ENCODE data around the gene RAB20.

The RAB20 gene

DNA sequence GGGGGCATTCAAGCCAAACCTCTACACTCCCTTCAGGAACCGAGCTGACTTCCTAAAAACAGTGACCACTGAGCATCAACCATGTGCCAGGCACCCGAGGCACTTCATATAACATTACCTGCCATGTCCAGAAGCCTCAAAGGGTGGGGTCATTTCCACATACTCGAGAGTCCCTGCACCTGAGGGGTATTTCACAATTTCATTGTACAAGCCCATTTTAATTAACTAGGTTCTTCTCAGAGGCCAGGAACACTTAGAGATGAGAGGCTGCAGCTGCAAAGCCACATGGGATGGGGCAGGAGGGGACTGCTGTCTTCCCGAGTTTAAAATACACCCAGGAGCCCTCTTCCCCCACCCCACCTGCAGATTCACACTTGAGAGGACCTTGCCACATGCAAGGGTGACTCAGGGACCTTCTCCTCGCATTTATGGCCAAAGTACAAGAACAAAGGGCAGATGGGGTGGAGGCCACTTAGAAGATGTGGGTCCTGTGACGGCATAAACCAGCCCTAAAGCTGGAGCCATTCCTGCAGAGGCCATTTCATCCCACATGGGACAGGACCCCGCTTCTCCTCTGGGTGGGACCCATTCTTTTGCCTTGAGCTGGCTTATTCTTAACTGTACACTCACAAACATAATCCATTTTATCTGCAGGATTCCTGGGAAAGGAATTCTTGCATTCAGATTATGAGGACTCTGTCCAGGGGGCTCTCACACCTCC, 43.9 kb downstream of the RAB20 start:
- no peak for DNase-seq (ENCODE audit: extremely low spot score)
- TF ChIP-seq HDGF (IDR thresholded peaks at IDR 0.05; ENCODE audit: borderline replicate concordance) (no peak), ARNT (IDR thresholded peaks at IDR 0.05) (no peak), BHLHE40 (IDR thresholded peaks at IDR 0.05; ENCODE audit: borderline replicate concordance) (no peak), ZNF384 (IDR thresholded peaks at IDR 0.05) (no peak), FOXK2 (IDR thresholded peaks at IDR 0.05) (no peak), FOXA1 (IDR thresholded peaks at IDR 0.05) (no peak), SP1 (IDR thresholded peaks at IDR 0.05) (no peak), NFRKB (IDR thresholded peaks at IDR 0.05) (no peak), ELF4 (IDR thresholded peaks at IDR 0.05) (no peak), FOXM1 (IDR thresholded peaks at IDR 0.05; ENCODE audit: borderline replicate concordance) (no peak), L3MBTL2 (conservative IDR thresholded peaks at IDR 0.05) (no peak), LEF1 (IDR thresholded peaks at IDR 0.05; ENCODE audit: borderline replicate concordance) (no peak), SUZ12 (IDR thresholded peaks at IDR 0.05) (no peak), CTBP1 (IDR thresholded peaks at IDR 0.05; ENCODE audit: borderline replicate concordance) (no peak)
- POLR2A ChIA-PET = no interaction called here
- CTCF ChIA-PET = no interaction called here

DNA sequence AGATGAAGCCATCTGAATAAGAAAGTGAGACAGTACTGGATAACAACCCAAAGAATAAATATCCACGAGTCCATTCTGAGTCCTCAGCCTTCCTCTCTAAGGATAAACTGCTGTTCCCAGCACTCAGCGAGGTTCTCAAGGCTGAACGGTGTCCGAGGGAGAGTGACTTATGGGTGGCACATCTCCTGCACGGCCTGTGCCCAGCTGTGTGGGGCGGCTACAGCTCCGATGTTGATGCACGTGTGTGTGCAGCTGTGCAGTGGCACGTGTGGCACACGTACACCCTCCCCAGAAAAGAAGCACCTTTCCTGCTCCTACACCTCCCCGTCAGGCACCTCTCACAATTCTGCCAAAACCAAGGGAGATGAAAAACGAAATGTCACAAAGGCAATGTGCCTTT, 45.0 kb downstream of the RAB20 start:
- TF ChIP-seq TARDBP (IDR thresholded peaks at IDR 0.05) (no peak), HDGF (IDR thresholded peaks at IDR 0.05; ENCODE audit: borderline replicate concordance) (no peak), BHLHE40 (IDR thresholded peaks at IDR 0.05; ENCODE audit: borderline replicate concordance) (no peak), SUZ12 (IDR thresholded peaks at IDR 0.05) (no peak), NFRKB (IDR thresholded peaks at IDR 0.05) (no peak), ELF4 (IDR thresholded peaks at IDR 0.05) (no peak), CTBP1 (IDR thresholded peaks at IDR 0.05; ENCODE audit: borderline replicate concordance) (no peak), FOXA1 (IDR thresholded peaks at IDR 0.05) (no peak)
- TF ChIP-seq, protein P1, sequence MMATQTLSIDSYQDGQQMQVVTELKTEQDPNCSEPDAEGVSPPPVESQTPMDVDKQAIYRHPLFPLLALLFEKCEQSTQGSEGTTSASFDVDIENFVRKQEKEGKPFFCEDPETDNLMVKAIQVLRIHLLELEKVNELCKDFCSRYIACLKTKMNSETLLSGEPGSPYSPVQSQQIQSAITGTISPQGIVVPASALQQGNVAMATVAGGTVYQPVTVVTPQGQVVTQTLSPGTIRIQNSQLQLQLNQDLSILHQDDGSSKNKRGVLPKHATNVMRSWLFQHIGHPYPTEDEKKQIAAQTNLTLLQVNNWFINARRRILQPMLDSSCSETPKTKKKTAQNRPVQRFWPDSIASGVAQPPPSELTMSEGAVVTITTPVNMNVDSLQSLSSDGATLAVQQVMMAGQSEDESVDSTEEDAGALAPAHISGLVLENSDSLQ (IDR thresholded peaks at IDR 0.05) = no peak
- ChIA-PET POLR2A (no interaction called here), CTCF (no interaction called here)
- DNase-seq (ENCODE audit: extremely low spot score) = no peak

DNA sequence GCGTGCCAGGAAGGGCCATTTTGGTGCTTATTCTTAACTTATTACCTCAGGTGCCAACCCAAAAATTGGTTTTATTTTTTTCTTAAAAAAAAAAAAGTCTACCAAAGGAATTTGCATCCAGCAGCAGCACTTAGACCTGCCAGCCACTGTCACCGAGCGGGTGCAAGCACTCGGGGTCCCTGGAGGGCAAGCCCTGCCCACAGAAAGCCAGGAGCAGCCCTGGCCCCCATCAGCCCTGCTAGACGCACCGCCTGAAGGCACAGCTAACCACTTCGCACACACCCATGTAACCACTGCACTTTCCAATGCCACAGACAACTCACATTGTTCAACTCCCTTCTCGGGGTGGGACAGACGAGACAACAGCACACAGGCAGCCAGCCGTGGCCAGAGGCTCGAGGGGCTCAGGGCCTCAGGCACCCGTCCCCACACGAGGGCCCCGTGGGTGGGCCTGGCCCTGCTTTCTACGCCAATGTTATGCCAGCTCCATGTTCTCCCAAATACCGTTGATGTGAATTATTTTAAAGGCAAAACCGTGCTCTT, 49.3 kb downstream of the RAB20 start:
- no peak for DNase-seq (ENCODE audit: extremely low spot score)
- ChIA-PET POLR2A (no interaction called here), CTCF (no interaction called here)
- TF ChIP-seq L3MBTL2 (conservative IDR thresholded peaks at IDR 0.05) = no peak
- TF ChIP-seq SP1 (IDR thresholded peaks at IDR 0.05) = no peak

DNA sequence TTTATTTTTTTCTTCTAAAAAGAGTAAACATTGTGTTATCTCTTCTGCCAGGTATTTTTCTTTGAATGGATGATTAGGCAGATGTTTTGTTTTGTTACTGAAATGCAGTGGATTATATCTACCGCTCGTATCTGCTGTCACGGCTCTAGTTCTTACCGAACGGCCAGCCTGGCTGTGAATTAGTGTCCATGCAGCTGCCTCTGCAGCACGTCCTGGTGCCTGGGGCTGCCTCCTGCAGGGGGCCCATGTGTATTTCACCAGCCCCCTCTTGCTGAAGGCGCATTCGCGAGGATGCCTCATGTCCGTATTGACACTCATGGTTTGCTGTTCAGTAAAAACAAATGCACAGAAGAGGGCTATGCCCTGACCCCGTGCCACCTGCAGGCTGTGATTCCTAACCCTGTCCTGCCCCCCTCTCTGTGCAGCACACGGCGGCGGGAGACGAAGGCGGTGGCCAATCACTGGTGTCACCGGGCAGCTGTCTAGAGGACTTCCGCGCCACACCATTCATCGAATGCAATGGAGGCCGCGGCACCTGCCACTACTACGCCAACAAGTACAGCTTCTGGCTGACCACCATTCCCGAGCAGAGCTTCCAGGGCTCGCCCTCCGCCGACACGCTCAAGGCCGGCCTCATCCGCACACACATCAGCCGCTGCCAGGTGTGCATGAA, 49.9 kb downstream of the RAB20 start:
- no peak for DNase-seq (ENCODE audit: extremely low spot score)
- ChIA-PET CTCF (interaction anchor here (0.6 to 0.7 kb wide), 2 partner anchors 57 to 319 kb away, joined by 3 to 4 read pairs; no protein-coding TSS in a partner anchor), POLR2A (no interaction called here)
- TF ChIP-seq HDGF (IDR thresholded peaks at IDR 0.05; ENCODE audit: borderline replicate concordance) (no peak), FOXK2 (IDR thresholded peaks at IDR 0.05) (no peak)

DNA sequence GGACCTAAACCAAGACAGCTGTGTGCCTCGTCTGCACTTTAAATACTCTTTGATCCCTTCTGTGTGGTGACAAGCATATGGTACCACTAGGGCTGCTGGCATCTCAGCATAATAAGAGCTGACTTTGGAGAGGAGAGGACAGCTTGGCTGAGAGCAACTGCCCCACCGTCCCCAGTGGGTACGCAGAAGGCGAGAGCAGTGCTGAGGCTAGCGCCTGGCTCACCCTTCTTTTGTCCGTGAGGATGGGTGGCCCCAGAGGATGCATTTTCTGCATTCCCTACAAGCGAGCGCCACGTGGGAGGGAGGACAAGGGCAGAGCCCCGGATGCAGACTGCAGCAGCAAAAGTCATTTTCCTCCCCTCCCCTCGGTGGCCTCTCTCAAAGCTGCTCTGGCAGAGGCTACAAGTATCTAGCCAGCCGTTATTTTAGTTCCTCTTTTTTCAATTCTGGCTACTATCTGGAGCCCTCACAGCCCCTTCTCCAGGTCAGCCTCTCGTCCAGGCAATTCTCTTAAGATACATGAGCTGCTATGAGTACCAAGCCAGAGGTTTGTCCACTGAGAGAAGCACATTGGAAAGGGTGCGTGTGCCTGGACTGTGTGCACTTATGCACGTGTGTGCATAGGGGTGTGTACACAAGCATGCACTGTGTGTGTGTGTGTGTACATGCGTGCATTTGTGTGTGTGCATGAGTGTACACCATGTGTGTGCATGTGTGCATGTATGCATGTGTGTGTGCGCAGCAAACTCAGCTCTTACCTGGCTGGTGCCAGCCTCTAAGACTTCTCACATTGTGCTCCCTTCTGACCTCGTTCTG, 51.3 kb downstream of the RAB20 start:
- no peak for DNase-seq (ENCODE audit: extremely low spot score)
- ChIA-PET POLR2A (no interaction called here), CTCF (interaction anchor here (0.5 to 1.0 kb wide), 2 partner anchors 11 to 45 kb away, joined by 3 read pairs; no protein-coding TSS in a partner anchor)
- TF ChIP-seq ZNF384 (IDR thresholded peaks at IDR 0.05) = no peak
- no peak for TF ChIP-seq FOXM1 (IDR thresholded peaks at IDR 0.05; ENCODE audit: borderline replicate concordance)
- no peak for TF ChIP-seq NFRKB (IDR thresholded peaks at IDR 0.05)
- TF ChIP-seq FOXA1 (IDR thresholded peaks at IDR 0.05) = no peak
- TF ChIP-seq SUZ12 (IDR thresholded peaks at IDR 0.05) = no peak
- TF ChIP-seq HDGF (IDR thresholded peaks at IDR 0.05; ENCODE audit: borderline replicate concordance) = no peak

DNA sequence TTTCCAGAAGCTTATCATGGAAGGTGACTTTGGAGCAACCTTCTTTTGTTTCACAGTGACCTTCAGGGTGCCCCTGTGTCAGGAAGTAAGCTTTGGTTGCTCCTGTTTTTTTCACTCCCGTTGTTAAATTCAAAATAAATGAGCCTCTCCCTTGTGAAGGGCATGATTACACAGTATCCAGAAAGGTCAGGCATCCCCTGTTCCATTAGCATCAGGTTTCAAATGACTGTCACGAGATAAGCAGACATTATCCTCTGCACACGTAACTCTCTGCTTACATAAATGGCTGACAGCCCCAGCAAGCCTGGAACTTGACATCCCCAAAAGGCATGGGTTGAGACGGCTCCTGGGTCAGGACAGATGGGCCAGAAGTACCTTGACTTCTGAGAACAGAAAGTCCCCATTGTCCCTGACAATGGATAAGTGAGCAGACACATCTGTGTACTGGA, 52.0 kb downstream of the RAB20 start:
- ChIA-PET POLR2A (no interaction called here), CTCF (no interaction called here)
- no peak for DNase-seq (ENCODE audit: extremely low spot score)
- TF ChIP-seq FOXA1 (IDR thresholded peaks at IDR 0.05) (no peak), ARNT (IDR thresholded peaks at IDR 0.05) (no peak), SUZ12 (IDR thresholded peaks at IDR 0.05) (no peak), TARDBP (IDR thresholded peaks at IDR 0.05) (no peak), NFRKB (IDR thresholded peaks at IDR 0.05) (no peak), HDGF (IDR thresholded peaks at IDR 0.05; ENCODE audit: borderline replicate concordance) (no peak), L3MBTL2 (conservative IDR thresholded peaks at IDR 0.05) (no peak), FOXM1 (IDR thresholded peaks at IDR 0.05; ENCODE audit: borderline replicate concordance) (no peak), ZNF384 (IDR thresholded peaks at IDR 0.05) (no peak), FOXK2 (IDR thresholded peaks at IDR 0.05) (no peak), LEF1 (IDR thresholded peaks at IDR 0.05; ENCODE audit: borderline replicate concordance) (no peak), SP1 (IDR thresholded peaks at IDR 0.05) (no peak), CTBP1 (IDR thresholded peaks at IDR 0.05; ENCODE audit: borderline replicate concordance) (no peak), BHLHE40 (IDR thresholded peaks at IDR 0.05; ENCODE audit: borderline replicate concordance) (no peak), ELF4 (IDR thresholded peaks at IDR 0.05) (no peak)
- TF ChIP-seq, protein P1 (IDR thresholded peaks at IDR 0.05) = no peak
